Peyer's patch (tissue), 4 donors: Measurements from ENCODE around the gene LDLRAD3. TPM values are rescaled to one million over a fixed set of nuclear protein-coding genes. Genes with fewer than 3 reads are reported as not detected.

ENCODE experiments used
- DNase-seq, 3 donors: peaks; one replicate each; pipeline ENCODE4 v3.0.0-alpha.2; 2017 to 2019
- H3K27ac ChIP-seq, 4 donors: fragments of 200-600 bp; sonication (generic); one replicate each; pipeline ENCODE4 v1.5.1; 2016 to 2019
- H3K27me3 ChIP-seq, 2 donors: fragments of 200-600 bp; sonication (generic); one replicate each; pipeline ENCODE4 v1.5.1; 2019
- H3K36me3 ChIP-seq, 3 donors: fragments of 200-600 bp; sonication (generic); one replicate each; pipeline ENCODE4 v1.5.1; 2016 to 2019
- H3K4me1 ChIP-seq, 4 donors: fragments of 200-600 bp; sonication (generic); one replicate each; pipeline ENCODE4 v1.5.1; 2016 to 2019
- H3K4me3 ChIP-seq, 4 donors: fragments of 200-600 bp; sonication (generic); 1 replicate in 3 of 4; 2 replicates in 1 of 4; pipeline ENCODE4 v1.5.1; 2016 to 2019; ENCODE audit warnings: mild to moderate bottlenecking in 1 of 4
- H3K9me3 ChIP-seq, 4 donors: fragments of 200-600 bp; sonication (generic); one replicate each; pipeline ENCODE4 v1.5.1; 2016 to 2019; ENCODE audit warnings: mild to moderate bottlenecking in 1 of 4
- POLR2A ChIP-seq, 2 donors: fragments of 450-650 bp; IDR thresholded peaks; one replicate each; pipeline ENCODE4 v1.5.1; 2017; ENCODE audit warnings: antibody characterized with exemption in 2 of 2, mild to moderate bottlenecking in 2 of 2, moderate library complexity in 2 of 2
- total RNA-seq, 4 donors: library from RNA; depleted of rRNA; stranded (reverse); fragments of >200 nt; gene quantifications; one replicate each; pipeline ENCODE4 v1.1.0, GENCODE V29; 2016
- TF ChIP-seq, protein P1 (sequence below), 6 experiments: fragments of 450-650 bp in 4 of 6; fragments of 200-600 bp in 2 of 6; sonication (generic) in 1 of 6; IDR thresholded peaks; one replicate each; pipeline ENCODE4 v1.5.1; 2017 to 2019; ENCODE audit warnings: antibody characterized with exemption in 6 of 6, mild to moderate bottlenecking in 3 of 6, moderate library complexity in 1 of 6

LDLRAD3 gene
- total RNA-seq, 4 donors from 2014 or later = 1.2 to 14.0 (median 4.8) TPM

DNA sequence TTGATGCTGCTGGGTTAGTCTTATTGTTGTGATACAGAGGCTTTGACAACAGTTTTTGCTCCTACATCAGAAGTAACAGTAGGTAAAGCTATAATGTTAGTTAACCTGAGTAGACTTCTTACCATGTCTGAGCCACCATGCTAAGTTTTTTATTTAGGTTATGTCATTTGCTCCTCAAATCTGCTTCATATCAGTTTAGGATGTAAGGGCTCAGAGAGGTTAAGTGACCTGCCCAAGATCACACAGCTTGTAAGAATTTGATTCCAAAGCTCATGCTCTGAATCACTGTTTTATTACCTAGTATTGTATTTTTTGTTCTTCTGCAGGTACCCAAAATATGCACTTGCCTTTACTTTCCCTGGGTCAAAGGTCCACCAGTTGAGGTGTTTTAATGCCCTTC, 183.7 kb downstream of the LDLRAD3 start:
- H3K4me1 ChIP-seq = no peaks in the 10 kb centered on the region
- TF ChIP-seq, protein P1, sequence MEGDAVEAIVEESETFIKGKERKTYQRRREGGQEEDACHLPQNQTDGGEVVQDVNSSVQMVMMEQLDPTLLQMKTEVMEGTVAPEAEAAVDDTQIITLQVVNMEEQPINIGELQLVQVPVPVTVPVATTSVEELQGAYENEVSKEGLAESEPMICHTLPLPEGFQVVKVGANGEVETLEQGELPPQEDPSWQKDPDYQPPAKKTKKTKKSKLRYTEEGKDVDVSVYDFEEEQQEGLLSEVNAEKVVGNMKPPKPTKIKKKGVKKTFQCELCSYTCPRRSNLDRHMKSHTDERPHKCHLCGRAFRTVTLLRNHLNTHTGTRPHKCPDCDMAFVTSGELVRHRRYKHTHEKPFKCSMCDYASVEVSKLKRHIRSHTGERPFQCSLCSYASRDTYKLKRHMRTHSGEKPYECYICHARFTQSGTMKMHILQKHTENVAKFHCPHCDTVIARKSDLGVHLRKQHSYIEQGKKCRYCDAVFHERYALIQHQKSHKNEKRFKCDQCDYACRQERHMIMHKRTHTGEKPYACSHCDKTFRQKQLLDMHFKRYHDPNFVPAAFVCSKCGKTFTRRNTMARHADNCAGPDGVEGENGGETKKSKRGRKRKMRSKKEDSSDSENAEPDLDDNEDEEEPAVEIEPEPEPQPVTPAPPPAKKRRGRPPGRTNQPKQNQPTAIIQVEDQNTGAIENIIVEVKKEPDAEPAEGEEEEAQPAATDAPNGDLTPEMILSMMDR (IDR thresholded peaks at IDR 0.05) = no peak
- TF ChIP-seq POLR2A (IDR thresholded peaks at IDR 0.05) = no peak
- no peak overlapping the region for H3K4me3 ChIP-seq
- no peak for DNase-seq
- no peaks in the 10 kb centered on the region for H3K36me3 ChIP-seq
- no peak overlapping the region for H3K27ac ChIP-seq
- no peaks in the 10 kb centered on the region for H3K9me3 ChIP-seq
- H3K27me3 ChIP-seq = no peaks in the 10 kb centered on the region

DNA sequence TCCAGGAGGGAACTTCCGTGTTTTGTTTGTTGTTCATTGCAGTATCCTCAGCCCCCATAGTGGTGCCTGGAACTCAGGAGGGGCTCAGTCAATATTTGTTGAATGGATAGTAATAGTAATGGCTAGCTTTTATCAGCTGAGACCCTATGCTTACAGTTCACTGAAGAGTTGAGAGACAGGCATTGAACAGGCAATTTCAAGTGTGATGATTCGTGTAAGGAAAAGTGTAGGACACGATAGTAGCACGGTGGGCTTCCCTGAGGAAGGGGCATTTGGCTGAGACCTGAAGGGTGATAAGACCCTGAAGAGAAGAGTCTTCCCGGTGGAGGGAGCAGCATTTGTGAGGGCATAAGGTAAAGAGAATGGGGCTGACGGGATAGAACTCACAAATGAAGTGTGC, 186.1 kb downstream of the LDLRAD3 start:
- Histone ChIP-seq H3K9me3 (no peaks in the 10 kb centered on the region), H3K36me3 (no peaks in the 10 kb centered on the region), H3K27me3 (no peaks in the 10 kb centered on the region), H3K4me3 (no peak overlapping the region), H3K4me1 (no peaks in the 10 kb centered on the region), H3K27ac (no peak overlapping the region)
- TF ChIP-seq, protein P1 (IDR thresholded peaks at IDR 0.05) = no peak
- no peak for TF ChIP-seq POLR2A (IDR thresholded peaks at IDR 0.05)
- no peak for DNase-seq

DNA sequence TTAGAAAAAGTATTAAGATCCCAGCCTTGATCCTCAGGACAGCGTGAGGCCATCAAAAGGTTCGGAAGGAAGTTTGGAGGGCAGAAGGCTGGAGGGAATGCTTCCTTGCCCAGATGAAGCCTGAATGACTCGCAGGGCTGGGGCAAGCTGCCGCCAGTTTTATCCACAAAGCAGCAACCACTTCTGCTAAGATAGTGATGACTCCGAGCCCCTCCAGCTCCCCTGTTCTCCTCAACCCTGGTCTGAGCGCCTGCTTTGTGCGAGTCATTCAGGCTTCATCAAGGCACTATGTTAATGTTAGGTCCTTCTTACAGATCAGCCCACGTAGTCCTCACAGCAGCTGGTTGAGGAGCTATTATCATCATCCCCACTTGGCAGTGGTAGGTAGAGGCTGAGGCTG, 186.5 kb downstream of the LDLRAD3 start:
- DNase-seq = no peak
- Histone ChIP-seq H3K27me3 (no peaks in the 10 kb centered on the region), H3K36me3 (no peaks in the 10 kb centered on the region), H3K4me3 (no peak overlapping the region), H3K9me3 (no peaks in the 10 kb centered on the region), H3K27ac (no peak overlapping the region), H3K4me1 (no peaks in the 10 kb centered on the region)
- TF ChIP-seq, protein P1 (IDR thresholded peaks at IDR 0.05) = no peak
- TF ChIP-seq POLR2A (IDR thresholded peaks at IDR 0.05) = no peak

DNA sequence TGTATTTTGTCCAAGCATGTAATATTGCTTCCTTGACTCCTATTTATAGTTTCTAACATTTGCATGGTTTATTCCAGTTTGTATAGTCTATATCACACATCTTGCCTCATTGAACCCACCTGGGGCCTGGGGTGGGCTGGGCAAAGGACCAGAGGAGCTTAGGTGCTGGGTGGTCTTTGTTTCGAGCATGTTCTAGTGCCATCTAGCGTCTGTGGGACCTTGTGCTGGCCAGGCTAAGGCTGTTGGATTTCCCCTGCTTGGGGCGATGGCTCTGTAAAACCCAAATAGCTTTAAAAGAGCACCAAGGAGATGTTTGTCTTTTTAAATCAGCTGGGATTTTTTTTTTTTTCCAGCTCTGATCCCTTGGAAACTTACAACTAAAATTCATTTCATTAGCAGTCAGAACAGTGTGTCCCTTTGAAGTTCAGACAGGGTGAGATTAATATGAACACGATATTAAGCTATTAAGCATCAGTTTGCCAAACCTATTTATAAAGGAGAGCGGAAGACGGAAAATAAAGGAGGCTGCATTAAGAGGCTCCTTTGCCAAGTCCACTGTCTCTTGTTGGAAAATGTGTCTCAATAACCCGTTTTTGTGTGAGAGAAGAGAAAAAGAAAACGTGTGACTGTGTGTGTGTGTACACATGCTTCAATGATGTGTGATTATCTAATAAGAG, 188.0 kb downstream of the LDLRAD3 start:
- Histone ChIP-seq H3K4me1 (no peaks in the 10 kb centered on the region), H3K36me3 (no peaks in the 10 kb centered on the region), H3K4me3 (no peak overlapping the region), H3K27me3 (no peaks in the 10 kb centered on the region), H3K27ac (no peak overlapping the region), H3K9me3 (no peaks in the 10 kb centered on the region)
- TF ChIP-seq, protein P1 (IDR thresholded peaks at IDR 0.05) = peak in 4 of 6 experiments; percentile 21 to 35 (median 30)
- no peak for TF ChIP-seq POLR2A (IDR thresholded peaks at IDR 0.05)
- peak in 1 of 3 donors; percentile 49 for DNase-seq

DNA sequence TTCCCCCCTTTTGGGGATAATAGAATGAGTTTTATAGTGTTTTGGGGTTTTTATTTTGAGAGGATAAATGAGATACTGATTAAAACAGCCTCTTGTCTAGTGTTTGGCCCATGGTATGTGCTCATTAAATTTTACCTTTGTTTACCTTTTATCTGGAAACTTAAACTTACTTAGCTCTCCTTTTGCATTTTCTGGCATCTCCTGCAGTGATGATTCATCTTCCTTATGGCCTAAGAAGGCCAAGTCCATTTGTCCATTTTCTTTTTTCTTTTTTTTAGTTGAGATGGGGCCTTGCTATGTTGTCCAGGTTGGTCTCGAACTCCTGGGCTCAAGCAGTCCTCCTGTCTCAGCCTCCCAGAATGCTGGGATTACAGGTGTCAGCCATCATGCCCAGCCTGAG, 189.1 kb downstream of the LDLRAD3 start:
- TF ChIP-seq, protein P1 (IDR thresholded peaks at IDR 0.05) = no peak
- no peak for TF ChIP-seq POLR2A (IDR thresholded peaks at IDR 0.05)
- Histone ChIP-seq H3K36me3 (no peaks in the 10 kb centered on the region), H3K27me3 (no peaks in the 10 kb centered on the region), H3K27ac (no peak overlapping the region), H3K4me1 (no peaks in the 10 kb centered on the region), H3K4me3 (no peak overlapping the region), H3K9me3 (no peaks in the 10 kb centered on the region)
- no peak for DNase-seq
